Endodermal cell (in vitro differentiated cells): Measurements from ENCODE around the gene LARP4B. TPM values are rescaled to one million over a fixed set of nuclear protein-coding genes. Genes with fewer than 3 reads are reported as not detected.

Experiments
- DNase-seq: peaks from one replicate; pipeline ENCODE4 v3.0.0-alpha.2; 2017
- H3K27ac ChIP-seq: 2 replicates; pipeline ENCODE4 v1.5.1; 2013; ENCODE audit warnings: mild to moderate bottlenecking, low read depth, low read length, moderate library complexity
- H3K27me3 ChIP-seq: 2 replicates; pipeline ENCODE4 v1.6.1; 2013; ENCODE audit warnings: mild to moderate bottlenecking, low read length, moderate library complexity; ENCODE audit not compliant: insufficient read depth, control insufficient read depth, poor library complexity, severe bottlenecking
- H3K36me3 ChIP-seq: 2 replicates; pipeline ENCODE4 v1.7.0; 2013; ENCODE audit warnings: mild to moderate bottlenecking, low read length, moderate library complexity; ENCODE audit not compliant: control insufficient read depth, insufficient read depth
- H3K4me1 ChIP-seq: one replicate; pipeline ENCODE4 v1.7.0; 2013; ENCODE audit warnings: low read length; ENCODE audit not compliant: control insufficient read depth, insufficient read depth
- H3K4me3 ChIP-seq: 2 replicates; pipeline ENCODE4 v1.5.1; 2013; ENCODE audit warnings: mild to moderate bottlenecking, low read length, moderate library complexity
- H3K9ac ChIP-seq: 2 replicates; pipeline ENCODE4 v1.6.1; 2013; ENCODE audit warnings: mild to moderate bottlenecking, low read length, moderate library complexity; ENCODE audit not compliant: poor library complexity, severe bottlenecking; ENCODE audit errors: extremely low read depth
- H3K9me3 ChIP-seq: 2 replicates; pipeline ENCODE4 v1.6.1; 2013; ENCODE audit warnings: mild to moderate bottlenecking, low read length, moderate library complexity; ENCODE audit not compliant: control insufficient read depth
- H3K27ac Mint-ChIP-seq: 2 replicates; pipeline ENCODE4 v1.8.0; 2020; ENCODE audit warnings: mixed read lengths
- H3K27me3 Mint-ChIP-seq: 2 replicates; pipeline ENCODE4 v1.8.0; 2021; ENCODE audit warnings: mild to moderate bottlenecking, mixed read lengths; ENCODE audit not compliant: insufficient read depth
- H3K36me3 Mint-ChIP-seq: 2 replicates; pipeline ENCODE4 v1.8.0; 2020; ENCODE audit warnings: low read depth, mixed read lengths
- H3K4me1 Mint-ChIP-seq: 2 replicates; pipeline ENCODE4 v1.8.0; 2020; ENCODE audit warnings: mixed read lengths
- H3K4me3 Mint-ChIP-seq: 2 replicates; pipeline ENCODE4 v1.8.0; 2020; ENCODE audit warnings: mild to moderate bottlenecking, moderate library complexity, mixed read lengths
- H3K9me3 Mint-ChIP-seq: 2 replicates; pipeline ENCODE4 v1.8.0; 2020; ENCODE audit warnings: mild to moderate bottlenecking, mixed read lengths
- CTCF ChIP-seq: fragments of 200-600 bp; sonication (generic); conservative IDR thresholded peaks from 2 replicates; pipeline ENCODE4 v1.5.0; 2021; ENCODE audit warnings: antibody characterized with exemption, mild to moderate bottlenecking
- WGBS, 2 experiments: methylation state at CpG; one replicate each; pipeline versions ENCODE4 v1.1.5 to v1.1.7; 2013; ENCODE audit warnings: missing lambda C conversion rate in 2 of 2, mixed read lengths in 1 of 2; ENCODE audit not compliant: insufficient coverage in 1 of 2, insufficient read length in 1 of 2; 5-methylcytosine and 5-hydroxymethylcytosine counted together
- total RNA-seq, 2 donors: library from RNA; stranded (reverse); fragmentation: NEBNext Ultra II Directional in 1 of 2; extraction: Animal tissue kit (Norgen Biotek cat#: 25700) in 1 of 2; gene quantifications; 2 replicates in 1 of 2; 3 replicates in 1 of 2; pipeline ENCODE4 v1.2.1, GENCODE V29; 2021

LARP4B gene
- total RNA-seq, 2 donors from 2014 or later = 94.1 to 94.3 TPM

DNA sequence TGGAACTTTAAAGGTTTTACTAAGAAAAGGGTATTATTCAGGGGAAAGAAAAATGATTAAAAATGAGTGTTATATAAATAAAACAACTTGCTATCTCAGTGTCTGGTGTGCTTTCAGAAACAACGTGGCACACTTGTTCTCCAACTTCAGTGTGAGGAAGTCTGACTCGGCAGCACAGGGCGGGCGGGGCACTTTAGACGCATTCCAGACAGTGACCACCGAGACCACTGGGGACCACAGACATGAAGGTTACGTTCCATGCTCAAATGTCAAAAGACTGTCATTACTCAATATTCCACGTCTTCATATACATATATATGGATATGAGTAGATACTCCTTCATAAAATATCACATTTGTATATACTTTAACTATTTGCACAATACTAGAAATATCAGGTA, 87.0 kb downstream of the LARP4B start:
- H3K36me3 ChIP-seq = peaks cover 72% of the 10 kb centered on the region
- no peak overlapping the region for H3K4me3 ChIP-seq
- no peak for TF ChIP-seq CTCF
- Mint-ChIP-seq H3K27ac (peak overlapping the region; percentile 66), H3K36me3 (peaks cover 78% of the 10 kb centered on the region), H3K4me3 (no peak overlapping the region), H3K27me3 (no peaks in the 10 kb centered on the region), H3K4me1 (no peaks in the 10 kb centered on the region), H3K9me3 (no peaks in the 10 kb centered on the region)
- H3K9ac ChIP-seq = no peak overlapping the region
- H3K27me3 ChIP-seq = no peaks in the 10 kb centered on the region
- H3K27ac ChIP-seq = no peak overlapping the region
- no peak for DNase-seq
- WGBS, 2 experiments = 90 to 100% methylated on average over 6 to 7 of the region's 8 CpGs
- H3K4me1 ChIP-seq = no peaks in the 10 kb centered on the region
- H3K9me3 ChIP-seq = peaks cover 2% of the 10 kb centered on the region

GRCh38 chr10:843703-844102, 87.8 kb downstream of the LARP4B start:
- Mint-ChIP-seq H3K4me3 (no peak overlapping the region), H3K27ac (no peak overlapping the region), H3K4me1 (no peaks in the 10 kb centered on the region), H3K9me3 (no peaks in the 10 kb centered on the region), H3K27me3 (no peaks in the 10 kb centered on the region), H3K36me3 (peaks cover 82% of the 10 kb centered on the region)
- Histone ChIP-seq H3K27me3 (no peaks in the 10 kb centered on the region), H3K27ac (no peak overlapping the region), H3K36me3 (peaks cover 75% of the 10 kb centered on the region), H3K4me3 (no peak overlapping the region), H3K9me3 (no peaks in the 10 kb centered on the region), H3K9ac (no peak overlapping the region), H3K4me1 (no peaks in the 10 kb centered on the region)
- no peak for TF ChIP-seq CTCF
- no peak for DNase-seq
- whole genome bisulfite sequencing, 2 experiments = 97 to 100% methylated on average over 1 of the region's 1 CpG

DNA sequence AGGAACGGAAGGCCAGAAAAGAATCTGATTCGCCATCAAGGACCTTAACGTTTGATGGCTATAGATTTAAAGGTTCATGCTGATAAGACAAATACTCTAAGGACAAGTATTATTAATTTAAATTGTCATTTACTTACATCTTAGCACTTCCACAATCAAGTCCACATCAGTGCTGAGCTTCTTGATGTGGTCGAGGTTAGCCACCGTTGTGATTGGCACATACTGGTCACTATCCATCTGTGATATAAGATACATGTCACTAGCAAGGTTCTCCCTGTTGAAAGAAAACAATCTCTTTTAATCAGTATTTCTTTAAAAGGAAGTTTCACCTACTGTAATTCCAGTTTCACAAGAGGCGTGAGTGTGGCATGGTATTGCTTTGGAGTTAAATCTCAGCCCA, 88.7 kb downstream of the LARP4B start:
- no peak for TF ChIP-seq CTCF
- no peaks in the 10 kb centered on the region for H3K4me1 ChIP-seq
- DNase-seq = no peak
- H3K27me3 ChIP-seq = no peaks in the 10 kb centered on the region
- H3K9ac ChIP-seq = no peak overlapping the region
- Mint-ChIP-seq H3K4me3 (no peak overlapping the region), H3K36me3 (peaks cover 80% of the 10 kb centered on the region), H3K27me3 (no peaks in the 10 kb centered on the region), H3K27ac (no peak overlapping the region), H3K4me1 (no peaks in the 10 kb centered on the region), H3K9me3 (no peaks in the 10 kb centered on the region)
- H3K36me3 ChIP-seq = peaks cover 84% of the 10 kb centered on the region
- no peak overlapping the region for H3K27ac ChIP-seq
- 91 to 100% methylated on average over 4 to 6 of the region's 6 CpGs for WGBS, 2 experiments
- no peaks in the 10 kb centered on the region for H3K9me3 ChIP-seq
- no peak overlapping the region for H3K4me3 ChIP-seq
